GM18517 (cell line): ENCODE data around the gene MRPS27.

Source experiments
- ATAC-seq: cut with Tn5 transposase; IDR thresholded peaks from one replicate; pipeline ENCODE4 v1.9.1; 2021; ENCODE audit warnings: mild to moderate bottlenecking, moderate library complexity; ENCODE audit not compliant: unreplicated experiment

The MRPS27 gene

DNA sequence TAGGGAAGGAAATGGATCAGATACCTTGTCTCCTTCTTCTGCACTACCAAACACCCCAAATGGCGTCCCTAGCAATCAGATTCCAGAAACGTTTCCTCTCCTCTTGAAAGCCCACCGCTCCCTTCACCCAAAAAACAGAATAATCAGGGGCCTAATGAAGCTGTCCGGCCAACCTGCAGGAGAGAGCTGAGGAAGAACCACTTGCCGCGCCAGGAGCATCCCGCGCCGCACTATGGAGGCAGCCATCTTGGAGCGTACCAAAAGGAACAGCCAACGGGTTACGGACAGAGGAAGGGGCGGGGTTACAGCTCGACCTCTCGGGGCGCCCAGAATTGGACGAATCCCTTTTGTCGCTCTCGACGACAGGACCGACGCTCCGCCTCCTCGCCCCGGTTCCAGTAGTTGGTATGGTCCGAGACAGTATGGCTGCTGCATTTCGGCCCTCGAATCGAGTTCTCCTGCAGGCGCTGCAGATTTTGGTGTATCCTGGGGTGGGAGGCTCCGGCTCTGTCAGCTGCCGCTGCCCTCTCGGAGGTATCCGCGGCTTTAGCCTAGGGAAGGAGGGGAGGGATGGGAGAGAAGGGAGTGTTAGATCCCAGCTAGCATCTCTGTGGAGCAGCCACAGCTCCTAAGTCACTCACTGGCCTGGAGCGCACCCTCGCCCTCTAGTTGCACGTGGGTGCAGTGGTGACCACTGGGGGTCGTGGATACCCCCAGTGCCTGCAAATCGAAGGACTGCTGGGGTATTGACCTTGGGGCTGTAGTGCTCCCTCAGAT is at the start of gene MRPS27, which contains the start of gene PTCD2:
Gene MRPS27 (minus strand): TSS at position 265 of the 777 bp plus-strand sequence. CDS start 19 bp downstream, at position 246.
Gene PTCD2 (plus strand): TSS at position 398 of the 777 bp plus-strand sequence. CDS start 10 bp downstream, at position 408.
- peak; percentile 98 for ATAC-seq

DNA sequence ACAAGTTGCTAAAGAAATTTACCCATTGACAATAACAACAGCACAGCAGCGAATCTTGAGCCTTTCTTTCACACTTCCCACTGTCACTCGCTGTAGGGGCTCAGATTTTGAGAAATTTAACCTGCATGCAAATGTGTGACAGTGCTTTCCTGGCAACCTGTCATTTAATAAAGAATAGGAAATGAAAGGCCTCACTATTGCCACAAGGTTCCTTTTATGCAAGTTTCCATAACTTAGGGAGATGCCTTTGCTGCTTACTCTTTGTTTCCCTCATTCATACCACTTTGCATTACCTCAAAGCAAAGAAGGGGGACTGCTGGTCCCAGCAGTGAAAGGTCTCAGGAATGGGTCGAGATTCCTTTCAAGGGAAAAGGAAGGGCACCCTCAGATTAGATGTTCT is 49.7 kb upstream of the MRPS27 start:
- no peak for ATAC-seq

DNA sequence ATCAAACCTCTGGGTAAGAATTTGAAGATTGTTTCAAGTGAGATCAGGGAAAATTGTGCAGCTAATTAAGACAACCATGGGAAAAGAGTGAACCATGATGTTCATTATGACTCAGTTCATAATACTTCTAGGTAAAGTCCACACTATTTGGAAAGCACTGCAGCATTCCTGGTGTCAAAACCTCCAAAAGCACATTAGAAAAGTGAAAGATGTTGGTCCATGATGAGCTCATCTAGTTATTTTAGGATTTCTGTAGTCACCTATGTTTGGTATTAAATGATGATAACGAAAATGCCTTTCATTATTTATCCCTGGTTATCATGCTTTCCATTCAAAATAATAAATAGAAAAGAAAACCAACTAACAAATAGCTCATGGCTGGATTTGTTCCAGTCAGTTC is 49.3 kb upstream of the MRPS27 start:
- no peak for ATAC-seq

DNA sequence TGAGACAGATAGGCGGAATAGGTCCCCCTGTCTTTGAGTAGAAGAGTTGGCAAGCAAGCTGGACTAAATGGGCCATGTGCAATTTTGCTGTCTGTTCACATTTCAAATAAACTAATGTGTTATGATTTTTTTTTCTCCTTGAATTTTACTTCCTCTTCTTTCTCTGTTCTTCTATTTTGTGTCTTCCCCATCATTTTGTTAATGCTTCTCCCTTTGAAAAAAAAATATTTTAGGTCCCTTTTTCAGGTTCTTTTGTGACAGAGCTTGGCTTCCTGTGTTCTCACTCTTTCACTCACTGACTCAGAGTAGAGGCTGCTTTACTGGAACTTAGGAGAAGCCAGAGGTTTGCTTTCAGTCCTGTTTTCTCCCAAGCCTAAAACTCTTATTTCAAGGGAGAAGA is 48.2 kb upstream of the MRPS27 start:
- no peak for ATAC-seq

DNA sequence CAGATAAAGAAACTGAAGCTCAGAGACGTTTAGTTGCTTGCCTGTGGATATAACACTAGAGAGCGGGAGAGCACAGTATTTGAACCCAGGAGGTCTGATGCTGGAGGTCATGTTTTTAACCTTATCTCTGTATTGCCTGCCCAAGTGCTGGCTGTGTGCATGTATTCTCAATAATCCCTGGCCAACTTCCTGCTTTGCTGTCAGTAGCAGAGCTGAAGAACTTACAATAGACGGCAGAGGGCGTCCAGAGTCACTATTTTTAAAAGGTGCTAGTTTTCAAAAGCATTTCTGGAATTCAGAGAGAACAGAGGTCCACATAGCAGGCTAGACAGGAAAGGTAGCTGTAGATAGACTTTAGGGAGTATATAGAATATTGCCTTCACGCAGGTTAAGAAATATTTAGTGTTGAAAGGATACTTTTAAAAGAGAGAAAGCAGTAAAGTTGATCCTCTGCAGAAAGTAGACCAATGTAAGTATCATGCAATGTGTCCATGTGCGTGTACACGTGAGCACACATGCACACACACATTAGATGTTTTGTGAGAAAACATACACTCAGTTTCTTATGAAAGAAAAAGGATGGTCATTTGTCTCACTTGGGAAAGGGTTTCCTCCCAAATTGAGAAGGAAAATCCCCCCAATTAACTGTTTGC is 46.4 kb upstream of the MRPS27 start:
- peak; percentile 73 for ATAC-seq

DNA sequence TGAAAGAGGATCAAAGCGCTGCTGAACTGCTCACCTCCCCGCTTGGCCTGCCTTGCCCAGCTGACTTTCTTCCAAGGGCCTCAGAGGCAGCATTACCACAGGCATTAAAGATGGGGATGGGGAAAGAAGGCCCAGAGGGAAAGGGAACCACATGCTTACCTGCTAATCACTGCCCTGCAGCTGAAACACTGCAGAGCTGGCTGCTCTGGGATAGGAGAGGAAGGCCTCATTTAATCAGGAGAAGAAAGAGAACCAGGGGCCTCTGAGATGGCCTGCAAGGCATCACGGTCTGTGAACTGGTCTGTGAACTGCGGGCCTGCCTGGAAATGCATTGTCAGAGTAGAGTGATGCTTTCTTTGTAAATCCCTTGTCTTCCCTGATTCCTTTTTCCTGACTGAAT is 44.9 kb upstream of the MRPS27 start:
- ATAC-seq, result no peak

DNA sequence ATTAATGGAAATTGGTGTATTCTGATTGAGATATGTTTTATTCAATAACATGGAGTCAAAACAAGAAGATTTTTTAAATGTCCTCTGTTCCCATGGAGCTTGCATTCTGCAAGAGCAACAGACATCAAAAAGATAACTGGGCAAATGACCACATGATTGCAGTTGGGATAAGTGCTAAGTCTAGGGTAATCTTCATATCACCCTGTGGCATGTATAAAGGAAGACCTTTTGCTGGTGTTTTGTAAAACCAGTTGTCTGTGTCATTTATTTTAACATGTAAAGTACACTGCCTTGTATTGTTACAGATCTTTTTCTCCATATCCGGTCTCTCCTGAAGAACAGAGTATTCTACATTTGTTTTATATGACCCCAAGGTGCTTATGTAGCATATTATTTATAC is 44.1 kb upstream of the MRPS27 start:
- ATAC-seq, result no peak

DNA sequence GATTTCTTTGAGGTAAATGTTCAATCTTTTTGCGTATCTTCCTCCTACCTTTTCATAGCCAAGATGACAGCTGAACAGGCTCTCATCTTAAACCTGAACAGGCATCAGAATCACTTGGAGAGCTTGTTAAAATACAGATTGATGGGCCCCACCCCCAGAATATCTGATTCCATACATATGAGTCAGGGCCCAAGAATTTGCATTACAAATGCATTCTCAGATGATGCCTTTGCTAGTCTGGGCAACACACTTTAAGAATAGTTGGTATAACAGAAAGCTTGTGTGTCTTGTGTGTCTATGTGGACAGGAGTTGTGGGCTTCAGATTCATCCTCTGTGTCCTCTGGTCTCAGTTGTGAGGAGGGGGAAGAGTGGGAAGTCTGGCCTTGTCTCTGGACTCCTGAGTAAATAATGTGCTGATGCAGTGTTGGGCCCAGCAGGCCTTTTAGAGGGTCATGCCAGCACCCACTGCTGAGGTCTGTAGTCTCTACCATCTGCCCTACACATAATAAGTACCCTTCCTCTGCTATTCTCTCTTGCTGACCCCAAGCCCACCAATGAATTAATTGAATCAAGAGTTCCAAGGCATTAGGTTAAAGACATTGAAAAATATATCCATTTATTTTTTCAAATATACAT is 43.2 kb upstream of the MRPS27 start:
- ATAC-seq, result no peak

DNA sequence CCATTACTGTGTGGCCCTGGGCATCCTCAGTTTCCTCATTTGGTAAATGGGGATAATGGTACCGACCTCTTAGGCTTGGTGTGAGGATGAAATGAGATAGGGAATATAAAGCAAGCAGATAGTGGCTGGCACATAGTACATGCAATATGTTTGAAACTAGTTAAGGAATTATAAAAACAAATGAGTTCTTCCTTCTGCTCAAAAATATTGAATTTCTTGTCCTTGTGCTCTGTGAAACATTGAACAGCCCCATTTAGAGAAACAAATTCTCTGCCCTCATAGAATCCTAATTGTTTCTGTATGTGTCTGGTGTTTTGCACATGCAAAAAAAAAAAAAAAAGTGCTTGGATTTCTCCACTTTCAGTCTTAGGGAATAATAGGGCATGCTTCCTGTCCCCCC is 39.8 kb upstream of the MRPS27 start:
- ATAC-seq, result no peak

DNA sequence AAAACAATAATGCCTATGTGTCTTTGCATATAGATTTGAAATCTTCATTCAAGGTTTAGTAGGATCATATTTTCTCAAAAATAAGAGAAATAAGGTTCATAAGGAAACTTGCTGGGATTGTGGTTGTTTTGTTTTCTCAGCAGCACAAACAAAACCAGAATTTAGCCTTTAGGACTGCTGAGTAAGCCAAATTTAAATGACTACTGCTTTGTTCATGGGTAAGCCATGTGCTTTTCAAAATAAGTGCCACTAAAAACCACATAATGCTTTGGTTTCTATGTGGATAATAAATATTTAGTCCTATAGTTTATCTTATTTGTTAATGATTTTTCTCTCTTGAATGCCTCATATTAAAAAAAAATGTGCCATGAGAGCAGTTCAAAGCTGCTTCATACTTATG is 38.9 kb upstream of the MRPS27 start:
- ATAC-seq, result no peak

DNA sequence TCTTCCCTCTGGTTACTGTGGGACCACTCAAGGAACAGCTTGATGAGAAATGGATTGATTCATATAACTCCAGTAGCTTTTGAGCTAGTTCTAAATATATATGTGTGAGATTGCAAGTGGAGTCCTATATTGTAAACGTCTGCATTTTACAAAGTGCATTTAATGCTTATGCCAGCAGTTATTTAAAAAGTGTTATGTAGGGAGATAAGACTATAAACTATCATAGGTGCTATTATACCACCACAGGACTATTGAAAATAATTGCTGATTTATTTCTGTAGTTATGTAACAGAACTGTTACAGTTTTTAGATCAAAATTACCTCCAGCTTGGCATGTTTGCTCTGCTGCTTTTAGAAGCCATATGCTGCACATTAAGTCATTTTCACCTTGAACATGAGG is 36.3 kb upstream of the MRPS27 start:
- ATAC-seq, result no peak

DNA sequence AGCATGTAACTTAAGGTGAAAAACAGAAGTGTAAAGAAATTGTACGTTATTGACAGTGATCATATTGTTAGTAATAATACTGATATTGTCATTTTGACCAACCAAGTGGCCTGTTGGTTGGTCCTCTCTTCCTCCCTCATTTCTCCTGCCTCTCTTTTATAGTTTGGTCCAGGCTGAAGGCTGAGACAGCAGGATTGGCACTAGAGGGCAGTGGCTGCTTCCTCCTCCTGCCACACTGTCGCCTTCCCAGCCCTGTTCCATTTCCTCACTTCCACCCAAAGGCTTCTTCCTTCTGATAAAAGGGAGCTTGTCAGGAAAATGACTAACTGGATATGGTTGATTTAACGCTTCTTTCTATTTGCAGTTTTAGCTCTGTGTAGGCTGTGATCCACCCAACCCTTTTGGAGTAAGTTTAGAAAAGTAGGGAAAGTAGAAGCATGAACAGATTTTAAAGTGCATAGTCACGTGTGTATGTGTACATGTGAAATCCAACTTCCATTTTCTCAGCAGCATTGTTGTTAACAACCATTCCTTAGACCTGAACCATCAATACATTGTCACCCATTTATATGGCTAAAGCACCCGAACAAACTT is 35.8 kb upstream of the MRPS27 start:
- no peak for ATAC-seq

DNA sequence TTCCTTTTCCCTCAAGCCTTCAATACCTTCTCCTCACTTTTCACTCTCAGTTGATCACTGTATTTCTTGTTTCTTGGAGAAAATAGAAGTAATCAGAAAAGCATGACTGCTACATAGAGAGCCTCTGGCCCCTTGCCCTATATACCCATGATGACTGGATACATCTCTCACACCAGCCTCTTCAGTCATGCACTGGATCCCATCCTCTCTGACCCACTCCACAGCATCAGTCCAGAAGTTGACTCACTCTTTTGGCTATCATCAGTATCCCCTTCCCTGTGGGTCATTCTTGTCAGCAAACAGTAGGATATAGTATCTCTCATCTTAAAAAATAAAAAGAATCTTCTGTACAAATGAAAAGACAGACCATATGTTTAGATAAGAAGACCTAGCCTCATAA is 33.0 kb upstream of the MRPS27 start:
- ATAC-seq, result no peak

DNA sequence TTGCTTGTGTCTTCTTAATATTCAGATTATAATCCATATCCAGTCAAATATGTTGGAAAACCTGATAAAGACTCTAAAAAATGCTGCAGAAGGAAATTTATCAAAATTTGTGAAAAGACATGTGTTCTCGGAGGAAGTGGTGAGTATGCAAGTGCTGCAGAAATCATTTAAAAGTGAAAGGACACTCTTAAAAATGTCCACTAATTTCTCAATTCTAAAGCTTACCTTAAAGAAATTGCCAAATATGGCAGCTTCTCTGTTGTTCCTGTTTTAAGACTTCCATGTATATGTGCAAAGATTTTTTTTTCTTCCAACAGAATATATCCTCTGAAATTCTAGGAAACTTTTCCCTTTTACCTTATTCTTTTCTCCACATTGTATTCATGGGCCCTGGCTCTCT is 32.6 kb upstream of the MRPS27 start:
- no peak for ATAC-seq

DNA sequence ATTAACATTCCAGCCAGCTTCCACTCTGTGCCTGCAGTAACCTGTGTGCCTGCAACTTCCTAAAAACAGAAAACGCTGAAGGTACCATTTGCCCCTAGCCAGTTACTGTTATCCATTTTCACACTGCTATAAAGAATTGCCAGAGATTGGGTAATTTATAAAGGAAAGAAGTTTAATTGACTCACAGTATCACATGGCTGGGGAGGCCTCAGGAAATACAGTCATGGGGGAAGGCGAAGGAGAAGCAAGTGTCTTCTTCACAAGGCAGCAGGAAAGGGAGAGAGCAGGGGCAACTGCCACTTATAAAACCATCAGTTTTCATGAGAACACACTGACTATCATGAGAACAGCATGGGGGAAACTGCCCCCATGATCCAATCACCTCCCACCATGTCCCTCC is 31.3 kb upstream of the MRPS27 start:
- ATAC-seq, result no peak

DNA sequence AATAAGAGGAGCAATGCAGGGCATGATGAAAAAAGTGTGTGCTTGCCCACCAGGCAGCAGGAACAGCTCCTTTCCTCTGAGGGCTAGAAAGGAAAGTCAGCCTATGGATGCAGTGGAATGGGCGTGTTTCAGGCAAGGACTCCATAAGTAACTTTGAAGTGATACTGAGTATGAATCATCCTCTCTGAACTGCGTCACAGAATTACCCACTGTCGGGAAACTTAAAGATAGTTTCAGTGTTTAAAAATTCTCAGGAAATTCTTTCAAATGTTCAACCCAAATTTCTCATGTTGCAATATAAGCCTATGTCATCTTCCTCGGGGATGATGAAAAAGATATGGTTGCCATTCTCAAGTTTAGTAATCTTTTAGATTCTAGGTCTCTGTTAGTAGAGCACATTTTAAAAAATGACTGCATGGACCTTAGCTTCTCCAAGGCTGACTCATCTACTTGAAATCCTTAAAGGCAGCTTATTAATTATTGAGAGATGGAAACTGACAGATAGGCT is 27.8 kb upstream of the MRPS27 start:
- no peak for ATAC-seq

DNA sequence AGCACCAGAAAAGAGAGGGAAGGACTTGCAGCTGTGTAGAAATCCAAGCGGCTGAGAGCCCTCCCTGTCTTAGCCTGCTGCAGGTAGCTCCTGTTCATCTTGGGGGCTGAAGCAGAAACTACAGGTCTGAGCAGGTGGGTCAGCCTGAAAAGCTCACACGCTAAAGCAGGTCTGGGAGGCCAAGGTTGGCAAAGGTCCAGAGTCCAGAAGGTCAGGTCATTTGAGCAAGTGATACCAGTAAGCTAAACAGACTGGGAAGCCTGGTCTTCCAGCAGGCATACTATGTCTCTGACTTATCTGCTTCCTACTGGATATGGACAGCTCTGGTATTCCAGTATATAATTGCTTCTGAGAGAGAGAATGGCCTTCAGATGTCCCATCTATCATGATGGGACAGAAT is 26.4 kb upstream of the MRPS27 start:
- no peak for ATAC-seq

DNA sequence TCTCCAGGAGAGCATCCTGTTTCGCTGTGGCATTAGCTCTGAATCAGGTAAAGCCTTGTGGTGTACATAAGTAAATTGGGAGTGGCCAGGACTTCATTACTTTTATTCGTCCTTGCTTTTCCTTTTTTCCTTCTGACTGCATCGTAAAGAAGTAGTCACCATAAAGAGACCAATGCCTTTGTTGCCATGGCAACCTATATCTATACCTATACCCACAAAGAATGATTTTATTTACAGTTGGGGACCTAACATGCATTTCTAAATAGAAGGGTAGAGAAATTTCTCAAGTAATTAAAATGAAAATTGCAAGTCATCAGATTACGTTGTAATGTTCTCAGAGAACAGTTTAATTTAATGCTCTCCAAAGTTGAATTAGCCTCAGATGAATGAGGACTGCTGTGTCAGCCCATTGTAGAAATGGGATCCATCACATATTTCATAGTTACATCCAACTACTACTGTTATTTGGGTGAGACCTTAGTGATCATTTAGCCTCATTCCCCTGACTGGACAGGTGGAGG is 18.7 kb upstream of the MRPS27 start:
- no peak for ATAC-seq

DNA sequence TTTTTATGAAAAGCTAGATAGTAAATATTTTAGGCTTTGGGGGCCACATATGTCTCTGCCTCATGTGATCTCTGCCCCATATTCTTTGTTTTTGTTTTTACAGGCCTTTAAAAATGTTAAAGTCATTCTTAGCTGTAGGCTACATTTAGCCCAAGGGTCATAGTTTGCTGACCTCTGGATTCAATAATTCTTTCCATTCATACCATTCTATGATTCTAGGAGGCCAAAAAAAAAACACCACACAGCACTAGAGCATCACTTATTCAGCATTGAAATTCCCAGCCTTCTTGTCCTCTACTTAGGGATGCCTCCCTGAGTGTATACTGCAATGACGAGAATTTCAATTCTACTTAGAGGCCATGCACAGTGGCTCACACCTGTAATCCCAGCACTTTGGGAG is 17.1 kb upstream of the MRPS27 start:
- ATAC-seq, result no peak

DNA sequence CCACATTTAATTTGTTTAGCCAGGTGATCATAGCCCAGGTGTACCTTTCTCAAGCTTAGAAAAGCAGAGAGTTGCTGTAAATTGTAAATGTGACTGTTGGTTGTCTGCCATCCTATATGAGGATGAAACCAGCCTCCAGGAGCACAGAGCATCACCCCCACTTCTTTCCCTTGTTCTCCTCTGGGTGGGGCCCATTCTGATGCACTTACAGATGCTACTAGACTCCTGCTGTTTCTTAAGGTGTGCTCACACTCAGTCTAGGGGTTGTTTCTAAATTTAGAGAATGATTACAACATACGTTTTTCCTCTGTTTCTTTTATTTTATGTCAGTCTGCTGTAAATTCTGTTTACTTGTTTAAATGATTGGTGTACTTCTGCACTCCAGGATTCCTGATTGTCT is 10.7 kb upstream of the MRPS27 start:
- no peak for ATAC-seq

DNA sequence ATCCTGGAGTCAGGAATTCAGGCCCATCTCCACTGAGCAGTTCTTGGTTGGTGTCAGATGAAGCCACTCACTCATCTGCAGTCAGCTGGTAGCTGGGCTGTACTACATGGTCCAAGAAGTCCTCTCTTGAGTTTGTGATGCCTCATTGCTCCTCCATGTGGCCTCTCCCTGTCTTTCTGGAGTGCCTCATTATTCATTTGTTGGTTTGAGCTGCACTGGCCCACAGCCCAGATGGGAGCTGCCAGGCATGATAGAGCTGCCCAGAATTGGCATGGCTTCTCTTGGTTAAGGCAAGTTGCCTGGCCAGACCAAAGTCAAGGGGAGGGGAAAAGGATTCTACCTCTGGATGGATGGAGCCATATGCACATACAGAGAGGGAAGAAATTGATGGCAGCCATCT is 8.1 kb upstream of the MRPS27 start:
- ATAC-seq, result no peak
